Left ventricle myocardium inferior (tissue), 1 donor: ENCODE measurements around the gene EPB41L5. TPM values are rescaled to one million over a fixed set of nuclear protein-coding genes. Genes with fewer than 3 reads are reported as not detected.

ENCODE experiments used
- DNase-seq: peaks from one replicate; pipeline ENCODE4 v3.0.0-alpha.2; 2020
- H3K27ac ChIP-seq: fragments of 200-600 bp; replicated peaks from 2 replicates; pipeline ENCODE4 v1.8.0; 2021
- H3K27me3 ChIP-seq: fragments of 200-600 bp; 2 replicates; pipeline ENCODE4 v1.8.0; 2021; ENCODE audit warnings: low read depth
- H3K36me3 ChIP-seq: fragments of 200-600 bp; 2 replicates; pipeline ENCODE4 v1.8.0; 2021
- H3K4me1 ChIP-seq: fragments of 200-600 bp; 2 replicates; pipeline ENCODE4 v1.8.0; 2021
- H3K4me3 ChIP-seq: fragments of 200-600 bp; 2 replicates; pipeline ENCODE4 v1.8.0; 2021; ENCODE audit warnings: mild to moderate bottlenecking, moderate library complexity
- H3K9me3 ChIP-seq: fragments of 200-600 bp; replicated peaks from 2 replicates; pipeline ENCODE4 v1.8.0; 2021
- CTCF ChIP-seq: fragments of 200-600 bp; IDR thresholded peaks from 2 replicates; pipeline ENCODE4 v1.8.0; 2021; ENCODE audit warnings: antibody characterized with exemption, mild to moderate bottlenecking, borderline replicate concordance
- intact Hi-C: fragments of 100-400 bp; cut with micrococcal nuclease; formaldehyde crosslinking; loops from one replicate; pipeline ENCODE4 v1.11.0; 2022
- total RNA-seq: library from RNA; stranded (reverse); fragmentation: NEBNext Ultra II Directional; extraction: Animal tissue kit (Norgen Biotek cat#: 25700); gene quantifications from one replicate; pipeline ENCODE4 v1.2.1, GENCODE V29; 2021
- donor health status: DM: no; HTN: yes; CAD: no; lungs with severe emphysema.

Gene EPB41L5
- total RNA-seq, 1 donor from 2014 or later: 9.1 TPM

- intact Hi-C loops: no loop called here
- DNase-seq: no peak
- Histone ChIP-seq H3K9me3 (no peaks in the 10 kb centered on the region), H3K27me3 (no peaks in the 10 kb centered on the region), H3K4me1 (peaks cover 13% of the 10 kb centered on the region), H3K4me3 (no peak overlapping the region), H3K27ac (no peak overlapping the region), H3K36me3 (no peaks in the 10 kb centered on the region)
- no peak for TF ChIP-seq CTCF
Observed at GRCh38 chr2:120228503-120228902, 215.6 kb downstream of the EPB41L5 start.

Other genes with a start within 250 kb of the EPB41L5 start
- 21.0 TPM for gene TMEM185B, start 210.3 kb downstream of the EPB41L5 start, total RNA-seq
- 45.8 TPM for gene RALB, start 239.8 kb downstream of the EPB41L5 start, total RNA-seq